Mammary epithelial cell (primary cell): Measurements from ENCODE around the gene ENOX1.

Experiments
- CTCF ChIP-seq, 2 donors: IDR thresholded peaks in 1 of 2; conservative IDR thresholded peaks in 1 of 2; 2 replicates each; pipeline ENCODE4 v1.5.1; 2011 to 2012; ENCODE audit warnings: inconsistent platforms in 2 of 2, low read length in 2 of 2, mild to moderate bottlenecking in 2 of 2, control low read depth in 1 of 2, low read depth in 1 of 2; ENCODE audit not compliant: insufficient read depth in 1 of 2; ENCODE audit errors: extremely low read depth in 1 of 2
- EZH2 ChIP-seq: IDR thresholded peaks from 2 replicates; pipeline ENCODE4 v1.6.1; 2012; ENCODE audit warnings: low read length, inconsistent platforms, borderline replicate concordance

GRCh38 chr13:43269037-43269481, 517.7 kb downstream of the ENOX1 start:
- TF ChIP-seq EZH2 (no peak), CTCF (conservative IDR thresholded peaks at IDR 0.05 in 1 of 2, IDR thresholded peaks at IDR 0.05 in 1 of 2; ENCODE audit: extremely low read depth in 1 of 2, insufficient read depth in 1 of 2, low read depth in 1 of 2, low read length in 2 of 2) (no peak)
